ENCODE results near the gene FRMD1.

The FRMD1 gene

DNA sequence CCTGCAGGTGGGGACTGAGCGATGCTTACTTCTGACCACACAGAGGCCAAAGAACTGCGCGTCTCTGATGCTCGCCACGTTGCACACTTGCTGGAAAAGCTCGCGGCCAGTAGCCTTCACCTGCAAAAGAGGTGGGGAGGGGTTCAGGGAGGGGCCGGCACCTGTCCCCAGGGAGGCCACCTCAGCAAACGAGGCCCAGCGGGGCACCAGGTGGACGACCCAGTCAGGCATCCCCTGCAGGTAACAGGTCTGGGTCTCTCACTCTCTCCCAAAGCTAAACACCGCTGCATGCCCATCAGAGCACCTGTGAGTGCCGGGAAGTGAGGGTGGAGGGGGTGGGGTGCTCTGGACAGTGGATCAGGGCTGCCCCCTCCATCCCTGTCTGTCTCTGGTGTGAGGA is 3.8 kb downstream of the FRMD1 start:
- DNase-seq = no peak

DNA sequence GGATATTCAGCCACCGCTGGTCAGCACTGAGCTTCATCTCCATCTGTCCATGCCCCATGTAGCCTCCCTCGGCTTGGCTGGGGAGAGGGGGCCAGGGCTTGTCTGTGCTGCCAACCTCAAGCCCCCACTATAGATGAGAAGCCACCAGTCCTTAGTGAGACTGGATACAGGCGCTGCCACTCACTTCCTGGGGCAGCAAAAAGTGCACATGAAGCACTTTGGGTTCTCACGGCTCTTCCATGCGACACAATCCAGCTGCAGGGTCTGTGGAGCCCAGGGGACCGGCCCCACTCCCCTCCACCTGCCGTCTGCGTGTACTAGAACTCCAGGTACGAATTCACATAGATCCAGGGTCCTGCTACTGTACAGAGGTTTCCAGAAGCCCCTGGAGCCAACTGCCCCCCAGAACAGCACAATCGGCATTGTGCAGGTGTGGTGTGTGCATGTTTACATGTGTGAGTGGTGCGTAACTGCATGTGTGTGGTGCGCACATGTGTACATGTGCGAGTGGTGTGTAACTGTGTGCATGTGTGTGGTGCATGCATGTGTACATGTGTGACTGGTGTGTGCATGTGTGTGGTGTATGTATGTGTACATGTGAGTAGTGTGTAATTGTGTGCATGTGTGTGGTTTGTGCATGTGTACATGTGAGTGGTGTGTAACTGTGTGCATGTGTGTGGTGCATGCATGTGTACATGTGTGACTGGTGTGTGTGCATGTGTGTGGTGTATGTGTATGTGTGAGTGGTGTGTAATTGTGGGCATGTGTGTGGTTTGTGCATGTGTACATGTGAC is 4.9 kb downstream of the FRMD1 start:
- DNase-seq = no peak

DNA sequence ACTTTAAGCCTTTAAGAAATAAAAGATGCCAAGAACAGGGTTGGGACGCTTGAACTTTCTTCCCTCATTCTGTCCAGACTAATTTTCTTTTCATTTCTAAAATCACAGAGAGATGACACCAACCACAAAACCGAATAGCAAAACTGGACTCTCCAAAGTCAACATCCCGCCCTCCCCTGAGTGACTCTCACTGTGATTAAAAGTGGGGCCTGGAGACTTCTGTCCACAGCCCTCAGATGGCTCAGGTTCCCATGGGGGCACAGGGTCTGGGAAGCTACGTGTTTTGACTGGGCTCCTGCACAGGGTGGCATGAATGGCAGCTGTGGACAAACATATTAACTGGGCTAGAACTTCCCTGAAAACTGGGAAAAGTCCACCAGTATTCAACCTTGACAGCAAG is 6.3 kb downstream of the FRMD1 start:
- DNase-seq = no peak

GRCh38 chr6:168072261-168072660 is 6.8 kb downstream of the FRMD1 start:
- no peak for DNase-seq

- DNase-seq = no peak
Observed at GRCh38 chr6:168071620-168072019, 7.4 kb downstream of the FRMD1 start.

- DNase-seq = no peak
Observed at GRCh38 chr6:168070804-168071203, 8.2 kb downstream of the FRMD1 start.

- DNase-seq = no peak
Observed at GRCh38 chr6:168067081-168067759, 11.8 kb downstream of the FRMD1 start.

- no peak for DNase-seq
Observed at GRCh38 chr6:168064226-168064807, 14.7 kb downstream of the FRMD1 start.

- no peak for DNase-seq
Observed at GRCh38 chr6:168063431-168063830, 15.6 kb downstream of the FRMD1 start.

GRCh38 chr6:168062346-168063289 is 16.4 kb downstream of the FRMD1 start:
- no peak for DNase-seq

GRCh38 chr6:168061269-168062210 is 17.5 kb downstream of the FRMD1 start:
- no peak for DNase-seq

- DNase-seq = no peak
Observed at GRCh38 chr6:168060521-168060931, 18.5 kb downstream of the FRMD1 start.

DNA sequence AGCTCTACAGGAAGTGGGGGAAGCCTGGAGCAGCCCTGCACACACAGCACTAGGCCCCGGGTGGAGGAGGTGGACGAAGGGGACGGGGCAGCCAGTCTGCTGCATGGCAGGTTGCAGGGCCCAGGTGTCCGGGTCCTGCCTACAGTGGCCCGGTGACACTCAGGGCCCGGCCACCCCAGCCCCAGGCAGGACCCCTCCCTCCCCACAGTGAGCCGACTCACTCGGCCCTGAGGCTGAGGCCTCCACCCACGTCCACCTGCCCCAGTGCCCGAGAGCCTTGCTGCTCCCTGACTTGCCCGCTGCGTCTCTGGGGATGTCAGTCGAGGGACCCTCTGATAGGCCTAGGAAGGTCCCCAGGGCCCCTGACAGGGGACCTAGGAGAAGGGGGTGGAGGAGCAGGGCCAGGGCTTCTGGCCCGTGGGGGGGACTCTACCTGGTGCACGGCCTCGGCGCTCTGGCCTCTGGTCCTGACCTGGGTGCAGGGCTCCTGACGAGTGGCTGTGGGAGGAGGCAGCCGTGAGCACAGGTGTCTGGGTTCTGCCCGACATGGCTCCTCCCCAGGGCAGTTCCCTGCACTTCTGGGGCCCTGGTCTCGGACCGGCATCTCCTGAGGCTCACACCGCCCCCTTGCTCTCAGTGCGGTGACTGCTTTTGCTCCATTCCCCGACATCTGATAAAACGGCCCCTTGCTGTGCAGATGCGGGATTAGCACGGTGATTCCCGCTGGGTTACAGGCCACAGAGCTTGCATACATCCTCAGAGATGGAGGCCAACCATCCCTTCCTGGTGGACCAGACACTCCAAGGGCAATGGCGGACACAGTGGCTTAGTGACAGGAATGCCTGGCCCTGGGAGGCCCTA is 20.1 kb downstream of the FRMD1 start:
- no peak for DNase-seq

DNA sequence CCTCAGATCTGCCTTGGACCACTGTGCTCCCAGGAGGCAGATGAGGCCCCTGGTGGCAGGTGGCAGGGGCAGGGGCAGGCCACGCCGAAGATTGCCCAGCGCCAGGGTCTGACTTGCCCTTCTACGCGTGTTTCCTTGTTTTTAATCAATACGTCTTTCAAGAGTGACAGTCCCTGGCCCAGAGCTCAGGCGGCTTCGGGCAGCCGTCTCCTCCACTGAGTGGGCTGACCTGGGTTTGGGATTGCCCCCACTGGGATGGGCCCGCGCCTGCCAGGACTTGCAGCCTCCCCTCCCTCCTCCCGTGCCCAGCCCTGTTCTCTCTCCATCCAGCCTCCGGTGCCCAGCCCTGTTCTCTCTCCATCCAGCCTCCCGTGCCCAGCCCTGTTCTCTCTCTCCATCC is 21.2 kb downstream of the FRMD1 start:
- no peak for DNase-seq

DNA sequence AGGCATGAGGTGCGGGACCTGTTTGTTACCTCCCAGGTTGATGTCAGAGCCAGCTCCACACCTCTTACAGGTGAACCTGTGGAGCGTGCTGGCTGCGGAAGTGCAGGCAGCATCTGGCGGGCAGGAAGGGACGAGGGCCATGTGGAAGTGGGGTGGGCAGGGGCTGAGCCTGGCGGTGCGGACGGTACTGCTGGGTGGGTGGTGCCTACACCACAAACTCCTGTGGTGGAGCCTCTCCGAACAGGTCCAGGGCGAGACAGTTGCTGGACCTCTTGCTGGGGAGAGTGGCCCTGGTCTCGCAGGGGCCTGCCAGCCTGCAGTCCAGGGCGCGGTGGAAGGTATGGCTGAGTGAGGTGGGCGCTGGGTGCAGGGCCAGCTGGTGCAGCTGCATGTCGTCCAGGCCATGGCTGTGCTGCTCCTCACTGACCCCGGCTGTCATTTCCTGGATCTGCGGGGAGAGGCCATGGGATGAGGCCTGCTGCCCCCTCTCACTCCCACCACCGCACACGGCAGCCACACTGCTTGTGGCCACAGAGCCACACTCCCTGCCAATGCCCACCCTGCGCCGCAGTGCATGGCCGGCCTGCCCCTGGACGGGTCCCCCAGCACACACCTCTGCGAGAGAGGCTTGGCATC is 22.0 kb downstream of the FRMD1 start:
- DNase-seq = no peak

GRCh38 chr6:168055696-168056489 is 23.1 kb downstream of the FRMD1 start:
- no peak for DNase-seq

GRCh38 chr6:168054765-168055560 is 24.0 kb downstream of the FRMD1 start:
- no peak for DNase-seq

GRCh38 chr6:168053957-168054471 is 25.0 kb downstream of the FRMD1 start:
- DNase-seq = no peak

All from stimulated activated CD4-positive, alpha-beta T cell treated with anti-CD3 and anti-CD28 coated beads, Interleukin-4, amount 100 ng/mL, for 4 hours (primary cell).